DOHH2 (cell line): ENCODE data around the gene MAP4K5.

Experiments used
- H3F3A ChIP-seq: fragments of 200-600 bp; sonication (generic), shearing (Covaris generic); 2 replicates; pipeline ENCODE4 v1.6.0; 2016; ENCODE audit warnings: antibody characterized with exemption, mild to moderate bottlenecking; ENCODE audit not compliant: control insufficient read depth, insufficient read depth
- H3K27ac ChIP-seq: fragments of 200-600 bp; sonication (generic); 2 replicates; pipeline ENCODE4 v1.5.1; 2014; ENCODE audit warnings: low read depth, mild to moderate bottlenecking, low read length, moderate library complexity
- H3K27me3 ChIP-seq: fragments of 200-600 bp; sonication (generic); 2 replicates; pipeline ENCODE4 v1.6.1; 2014; ENCODE audit warnings: mild to moderate bottlenecking, low read length, mixed read lengths; ENCODE audit not compliant: control insufficient read depth
- H3K36me3 ChIP-seq: fragments of 200-600 bp; sonication (generic); 2 replicates; pipeline ENCODE4 v1.6.1; 2014; ENCODE audit warnings: mild to moderate bottlenecking, low read length, moderate library complexity, mixed read lengths; ENCODE audit not compliant: control insufficient read depth
- H3K4me1 ChIP-seq: fragments of 200-600 bp; sonication (generic); 2 replicates; pipeline ENCODE4 v1.6.1; 2014; ENCODE audit warnings: mild to moderate bottlenecking, low read length, mixed read lengths; ENCODE audit not compliant: control insufficient read depth
- H3K4me2 ChIP-seq: fragments of 200-600 bp; sonication (generic); 2 replicates; pipeline ENCODE4 v1.6.0; 2014; ENCODE audit warnings: mild to moderate bottlenecking, low read length, moderate library complexity
- H3K4me3 ChIP-seq: fragments of 200-600 bp; sonication (generic); 2 replicates; pipeline ENCODE4 v1.5.1; 2014; ENCODE audit warnings: mild to moderate bottlenecking, low read length, mixed read lengths
- H3K79me2 ChIP-seq: fragments of 200-600 bp; sonication (generic); 2 replicates; pipeline ENCODE4 v1.6.1; 2014; ENCODE audit warnings: mild to moderate bottlenecking, low read length, mixed read lengths; ENCODE audit not compliant: control insufficient read depth
- H3K9me2 ChIP-seq: fragments of 200-600 bp; sonication (generic); replicated peaks from 2 replicates; pipeline ENCODE4 v1.6.1; 2014; ENCODE audit warnings: mild to moderate bottlenecking, low read length, mixed read lengths; ENCODE audit not compliant: control insufficient read depth
- H3K9me3 ChIP-seq: fragments of 200-600 bp; sonication (generic); 2 replicates; pipeline ENCODE4 v1.6.1; 2014; ENCODE audit warnings: antibody characterized with exemption, low read length, mixed read lengths; ENCODE audit not compliant: control insufficient read depth, insufficient read depth
- H4K20me1 ChIP-seq: fragments of 200-600 bp; sonication (generic); 2 replicates; pipeline ENCODE4 v1.6.0; 2014; ENCODE audit warnings: low read depth, mild to moderate bottlenecking, antibody characterized with exemption, low read length, moderate library complexity; ENCODE audit not compliant: control insufficient read depth, insufficient read depth
- EZH2phosphoT487 ChIP-seq: fragments of 200-600 bp; sonication (generic); IDR thresholded peaks from 2 replicates; pipeline ENCODE4 v1.6.1; 2017; ENCODE audit warnings: borderline replicate concordance, mild to moderate bottlenecking, antibody characterized with exemption, low read length, moderate library complexity, mixed read lengths
- TF ChIP-seq, protein P1 (sequence below): fragments of 200-600 bp; sonication (generic); IDR thresholded peaks from one replicate; pipeline ENCODE4 v1.5.1; 2014; ENCODE audit warnings: antibody characterized with exemption, mild to moderate bottlenecking, low read depth, low read length; ENCODE audit not compliant: poor library complexity, severe bottlenecking

The MAP4K5 gene

DNA sequence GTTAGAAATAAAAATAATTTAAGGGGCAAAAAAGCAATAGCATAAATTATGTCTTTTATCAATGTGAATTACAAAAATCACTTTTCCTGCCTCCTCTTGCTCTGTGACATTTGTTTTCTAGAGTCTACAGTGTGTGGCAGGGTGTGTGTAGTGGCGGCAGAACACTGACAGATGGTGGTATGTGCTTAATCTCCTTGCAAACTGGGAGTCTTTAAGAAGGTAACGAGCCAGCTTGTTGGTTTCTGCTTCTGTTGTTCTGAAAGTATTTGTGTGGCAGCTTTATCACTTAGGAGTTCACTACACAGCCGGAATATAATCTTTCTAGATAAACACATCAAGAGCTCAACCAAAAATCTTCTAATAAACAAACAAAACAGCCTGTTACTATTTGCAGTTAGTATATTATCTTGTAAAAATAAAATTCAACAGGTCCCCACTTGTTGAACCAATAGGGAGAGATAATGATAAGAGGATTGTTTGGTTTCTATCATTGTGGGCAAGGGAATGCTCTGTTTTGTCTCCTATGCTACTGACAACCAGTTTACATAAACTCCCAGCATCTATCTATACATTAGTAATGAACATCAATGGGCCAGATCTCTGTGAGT, 148.6 kb downstream of the MAP4K5 start:
- Histone ChIP-seq H3K9me2 (no peaks in the 10 kb centered on the region), H3K4me3 (no peak overlapping the region), H3K79me2 (no peaks in the 10 kb centered on the region), H3K27me3 (no peaks in the 10 kb centered on the region), H3K9me3 (no peaks in the 10 kb centered on the region), H4K20me1 (no peaks in the 10 kb centered on the region), H3K4me1 (no peaks in the 10 kb centered on the region), H3K4me2 (no peak overlapping the region), H3F3A (no peaks in the 10 kb centered on the region), H3K27ac (no peak overlapping the region), H3K36me3 (no peaks in the 10 kb centered on the region)
- TF ChIP-seq, protein P1, sequence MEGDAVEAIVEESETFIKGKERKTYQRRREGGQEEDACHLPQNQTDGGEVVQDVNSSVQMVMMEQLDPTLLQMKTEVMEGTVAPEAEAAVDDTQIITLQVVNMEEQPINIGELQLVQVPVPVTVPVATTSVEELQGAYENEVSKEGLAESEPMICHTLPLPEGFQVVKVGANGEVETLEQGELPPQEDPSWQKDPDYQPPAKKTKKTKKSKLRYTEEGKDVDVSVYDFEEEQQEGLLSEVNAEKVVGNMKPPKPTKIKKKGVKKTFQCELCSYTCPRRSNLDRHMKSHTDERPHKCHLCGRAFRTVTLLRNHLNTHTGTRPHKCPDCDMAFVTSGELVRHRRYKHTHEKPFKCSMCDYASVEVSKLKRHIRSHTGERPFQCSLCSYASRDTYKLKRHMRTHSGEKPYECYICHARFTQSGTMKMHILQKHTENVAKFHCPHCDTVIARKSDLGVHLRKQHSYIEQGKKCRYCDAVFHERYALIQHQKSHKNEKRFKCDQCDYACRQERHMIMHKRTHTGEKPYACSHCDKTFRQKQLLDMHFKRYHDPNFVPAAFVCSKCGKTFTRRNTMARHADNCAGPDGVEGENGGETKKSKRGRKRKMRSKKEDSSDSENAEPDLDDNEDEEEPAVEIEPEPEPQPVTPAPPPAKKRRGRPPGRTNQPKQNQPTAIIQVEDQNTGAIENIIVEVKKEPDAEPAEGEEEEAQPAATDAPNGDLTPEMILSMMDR, result no peak
- TF ChIP-seq EZH2phosphoT487, result no peak

DNA sequence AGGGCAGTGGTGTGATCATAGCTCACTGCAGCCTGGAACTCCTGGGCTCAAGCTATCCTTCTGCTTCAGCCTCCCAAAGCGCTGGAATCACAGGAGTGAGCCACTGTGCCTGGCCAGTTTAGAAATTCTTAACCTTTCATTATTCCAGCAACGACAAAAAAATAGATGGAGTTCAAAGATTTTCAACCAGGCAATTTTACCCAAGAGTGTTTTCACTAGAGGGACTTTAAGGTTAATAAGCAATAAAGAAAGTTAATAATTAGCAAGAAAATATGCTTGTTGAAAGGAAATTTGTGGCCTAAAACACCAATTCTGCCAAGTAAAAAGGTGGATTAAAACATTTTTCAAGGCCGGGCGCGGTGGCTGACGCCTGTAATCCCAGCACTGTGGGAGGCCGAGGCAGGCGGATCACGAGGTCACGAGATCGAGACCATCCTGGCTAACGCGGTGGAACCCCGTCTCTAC, 150.5 kb downstream of the MAP4K5 start:
- H3K9me3 ChIP-seq, result no peaks in the 10 kb centered on the region
- no peaks in the 10 kb centered on the region for H3K36me3 ChIP-seq
- no peaks in the 10 kb centered on the region for H3K79me2 ChIP-seq
- H3K4me1 ChIP-seq, result no peaks in the 10 kb centered on the region
- no peaks in the 10 kb centered on the region for H3K9me2 ChIP-seq
- no peaks in the 10 kb centered on the region for H3K27me3 ChIP-seq
- no peak overlapping the region for H3K4me2 ChIP-seq
- H4K20me1 ChIP-seq, result no peaks in the 10 kb centered on the region
- H3F3A ChIP-seq, result no peaks in the 10 kb centered on the region
- no peak overlapping the region for H3K4me3 ChIP-seq
- H3K27ac ChIP-seq, result no peak overlapping the region
- TF ChIP-seq, protein P1, result no peak
- TF ChIP-seq EZH2phosphoT487, result no peak

DNA sequence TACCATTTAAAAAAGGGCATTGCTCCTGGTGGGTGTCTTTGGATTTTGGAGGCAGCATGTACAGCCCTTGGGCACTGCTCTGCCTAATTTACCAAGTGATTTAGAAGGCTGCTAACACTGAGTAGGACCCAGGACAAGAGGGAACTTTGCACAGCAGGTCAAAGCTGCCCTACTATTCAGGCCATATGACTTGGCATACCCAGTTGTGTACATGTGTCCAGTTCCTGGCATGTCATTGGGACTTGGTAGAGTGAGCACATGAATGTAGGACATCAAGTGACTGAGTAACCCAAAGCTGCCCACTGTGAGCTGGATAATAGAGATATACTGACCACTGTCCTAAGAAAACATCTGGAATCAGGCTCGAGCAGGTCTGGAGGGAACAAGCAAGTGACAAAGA, 151.4 kb downstream of the MAP4K5 start:
- H3K27ac ChIP-seq, result no peak overlapping the region
- no peaks in the 10 kb centered on the region for H4K20me1 ChIP-seq
- no peak overlapping the region for H3K4me3 ChIP-seq
- H3K79me2 ChIP-seq, result no peaks in the 10 kb centered on the region
- no peaks in the 10 kb centered on the region for H3K36me3 ChIP-seq
- no peaks in the 10 kb centered on the region for H3K27me3 ChIP-seq
- H3F3A ChIP-seq, result no peaks in the 10 kb centered on the region
- H3K4me1 ChIP-seq, result no peaks in the 10 kb centered on the region
- H3K4me2 ChIP-seq, result no peak overlapping the region
- no peaks in the 10 kb centered on the region for H3K9me2 ChIP-seq
- H3K9me3 ChIP-seq, result no peaks in the 10 kb centered on the region
- TF ChIP-seq EZH2phosphoT487, result no peak
- TF ChIP-seq, protein P1, result no peak

DNA sequence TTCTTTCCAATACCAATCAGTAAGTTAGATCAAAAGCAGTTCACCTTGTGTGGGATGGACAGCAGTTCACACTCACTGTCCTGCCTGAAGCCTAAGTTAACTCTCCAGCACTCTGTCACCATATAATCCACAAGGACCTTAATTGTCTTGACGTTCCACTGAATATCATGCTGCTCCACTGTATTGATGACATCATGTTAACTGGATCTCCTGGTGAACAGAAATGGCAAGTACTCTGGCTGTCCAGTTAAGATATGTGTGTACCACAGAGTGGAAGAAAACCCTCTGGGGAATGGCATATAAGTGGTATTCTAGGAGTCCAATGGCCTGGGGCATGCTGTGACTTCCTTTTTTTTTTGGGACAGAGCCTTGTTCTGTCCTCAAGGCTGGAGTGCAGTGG, 151.9 kb downstream of the MAP4K5 start:
- H3K9me3 ChIP-seq, result no peaks in the 10 kb centered on the region
- H3K36me3 ChIP-seq, result no peaks in the 10 kb centered on the region
- TF ChIP-seq EZH2phosphoT487, result no peak
- TF ChIP-seq, protein P1, result no peak
- no peaks in the 10 kb centered on the region for H3F3A ChIP-seq
- H3K27me3 ChIP-seq, result no peaks in the 10 kb centered on the region
- no peaks in the 10 kb centered on the region for H3K4me1 ChIP-seq
- no peak overlapping the region for H3K4me3 ChIP-seq
- no peak overlapping the region for H3K4me2 ChIP-seq
- no peaks in the 10 kb centered on the region for H3K79me2 ChIP-seq
- no peak overlapping the region for H3K27ac ChIP-seq
- no peaks in the 10 kb centered on the region for H4K20me1 ChIP-seq
- no peaks in the 10 kb centered on the region for H3K9me2 ChIP-seq
